Measurements from ENCODE around the gene NAP1L1.

DNA sequence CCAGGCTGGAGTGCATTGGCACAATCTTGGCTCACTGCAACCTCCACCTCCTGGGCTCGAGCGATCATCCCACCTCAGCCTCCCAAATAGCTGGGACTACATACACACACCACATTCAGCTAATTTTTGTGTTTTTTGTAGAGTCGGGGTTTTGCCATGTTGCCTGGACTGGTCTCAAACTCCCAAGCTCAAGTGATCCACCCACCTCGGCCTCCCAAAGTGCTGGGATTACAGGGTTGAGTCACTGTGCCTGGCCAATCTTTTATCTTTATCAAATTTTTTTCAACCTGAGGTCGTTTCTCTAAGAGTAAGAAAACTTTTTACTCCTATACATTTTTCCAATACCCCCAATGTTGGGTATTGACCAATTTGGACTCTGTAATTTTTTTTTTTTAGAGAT lies 40.0 kb upstream of the NAP1L1 start:
- TF ChIP-seq CTCF (IDR thresholded peaks at IDR 0.05) (no peak), POLR2A (IDR thresholded peaks at IDR 0.05) (no peak)

Measured in uterus (tissue), 2 donors.